Natural killer cell (primary cell): Measurements from ENCODE around the gene FSD2. TPM values are rescaled to one million over a fixed set of nuclear protein-coding genes. Genes with fewer than 3 reads are reported as not detected.

Experiments used
- ATAC-seq, 3 donors: fragments of 150-1000 bp in 2 of 3; fragments of 200-7000 bp in 1 of 3; cut with Tn5 transposase; 1 replicate in 1 of 3; 2 replicates in 2 of 3; pipeline ENCODE4 v1.10.0; 2021; ENCODE audit warnings: mild to moderate bottlenecking in 2 of 3, moderate library complexity in 2 of 3
- DNase-seq, 2 donors: peaks; one replicate each; pipeline versions ENCODE4 v3.0.0 to v3.0.0-alpha.2; 2013 to 2021; ENCODE audit warnings: mixed read lengths in 1 of 2
- H3K27ac ChIP-seq: one replicate; pipeline ENCODE4 v1.5.1; 2013; ENCODE audit warnings: mild to moderate bottlenecking, low read length
- H3K27me3 ChIP-seq: one replicate; pipeline ENCODE4 v1.6.1; 2013; ENCODE audit warnings: low read length; ENCODE audit not compliant: control insufficient read depth, insufficient read depth
- H3K36me3 ChIP-seq: one replicate; pipeline ENCODE4 v1.6.1; 2013; ENCODE audit warnings: low read length; ENCODE audit not compliant: control insufficient read depth, insufficient read depth
- H3K4me1 ChIP-seq: one replicate; pipeline ENCODE4 v1.6.1; 2013; ENCODE audit warnings: low read length; ENCODE audit not compliant: control insufficient read depth, insufficient read depth
- H3K4me3 ChIP-seq: one replicate; pipeline ENCODE4 v1.5.1; 2013; ENCODE audit warnings: low read length
- H3K9me3 ChIP-seq: one replicate; pipeline ENCODE4 v1.6.1; 2013; ENCODE audit warnings: low read length; ENCODE audit not compliant: control insufficient read depth, insufficient read depth
- H3K27ac Mint-ChIP-seq, 2 donors: one replicate each; pipeline ENCODE4 v1.8.0; 2022; ENCODE audit warnings: mild to moderate bottlenecking in 2 of 2, mixed read lengths in 2 of 2, moderate library complexity in 1 of 2
- H3K27me3 Mint-ChIP-seq, 2 donors: one replicate each; pipeline ENCODE4 v1.8.0; 2022; ENCODE audit warnings: low read depth in 2 of 2, mixed read lengths in 2 of 2
- H3K36me3 Mint-ChIP-seq: one replicate; pipeline ENCODE4 v1.8.0; 2022; ENCODE audit warnings: mixed read lengths
- H3K4me1 Mint-ChIP-seq, 2 donors: one replicate each; pipeline ENCODE4 v1.8.0; 2022; ENCODE audit warnings: mixed read lengths in 2 of 2
- H3K4me3 Mint-ChIP-seq: one replicate; pipeline ENCODE4 v1.8.0; 2022; ENCODE audit warnings: mild to moderate bottlenecking, moderate library complexity, mixed read lengths
- H3K9me3 Mint-ChIP-seq, 2 donors: one replicate each; pipeline ENCODE4 v1.8.0; 2022; ENCODE audit warnings: mixed read lengths in 2 of 2
- CTCF ChIP-seq: fragments of 200-600 bp; IDR thresholded peaks from one replicate; pipeline ENCODE4 v1.8.0; 2022; ENCODE audit warnings: antibody characterized with exemption
- WGBS: methylation state at CpG from one replicate; pipeline ENCODE4 v1.1.7; 2013; ENCODE audit warnings: missing lambda C conversion rate; ENCODE audit not compliant: insufficient coverage; 5-methylcytosine and 5-hydroxymethylcytosine counted together
- intact Hi-C: fragments of 100-400 bp; cut with micrococcal nuclease; formaldehyde crosslinking; loops from one replicate; pipeline ENCODE4 v1.14.2; 2022
- total RNA-seq, 4 donors: library from RNA; stranded (reverse); fragments of 120-200 nt in 1 of 4; gene quantifications; one replicate each; pipeline versions ENCODE4 v1.2.3 to v1.2.4, GENCODE V29; 2013 to 2022

FSD2 gene
- total RNA-seq, 3 donors from 2014 or later (not counting 1 experiment from before 2014, with no cell fraction given) = not detected

GRCh38 chr15:82810061-82810889 lies 4.4 kb upstream of the FSD2 start:
- Histone ChIP-seq H3K4me3 (peak overlapping the region; percentile 66), H3K27ac (peak overlapping the region; percentile 95), H3K9me3 (no peaks in the 10 kb centered on the region), H3K27me3 (no peaks in the 10 kb centered on the region), H3K4me1 (peaks cover 20% of the 10 kb centered on the region), H3K36me3 (peaks cover 16% of the 10 kb centered on the region)
- Mint-ChIP-seq H3K36me3 (peaks cover 11% of the 10 kb centered on the region), H3K9me3 (no peaks in the 10 kb centered on the region), H3K27ac (peak overlapping the region; percentile 93 to 99), H3K4me1 (peaks cover 46 to 49% of the 10 kb centered on the region in 2 donors), H3K4me3 (peak overlapping the region; percentile 100), H3K27me3 (no peaks in the 10 kb centered on the region)
- WGBS = under 1% methylated on average over 81 of the region's 81 CpGs
- intact Hi-C loops = loop anchor here (2.0 to 10.0 kb wide), 2 partner anchors 17 to 255 kb away; partner anchors contain the start of gene BTBD1
- no peak for TF ChIP-seq CTCF
- peak; percentile 44 to 62 for DNase-seq
- ATAC-seq = peak; percentile 2 to 11 (median 5)

GRCh38 chr15:82809308-82810060 lies 3.6 kb upstream of the FSD2 start, which contains the start of gene WHAMM:
Gene WHAMM, plus strand, starts transcription at chr15:82809628. Its CDS starts 99 bp downstream, at chr15:82809727.
- H3K36me3 Mint-ChIP-seq = peaks cover 9% of the 10 kb centered on the region
- peak within 1 kb of the TSS; percentile 100 for H3K4me3 Mint-ChIP-seq
- intact Hi-C loops = loop anchor here (1.0 to 10.0 kb wide), 4 partner anchors 17 to 255 kb away; partner anchors contain the start of genes BTBD1 and C15orf40
- DNase-seq (peak; percentile 95 to 97), ATAC-seq (peak; percentile 88 to 97 (median 92))
- Histone ChIP-seq H3K36me3 (peaks cover 13% of the 10 kb centered on the region), H3K4me3 (peak within 1 kb of the TSS; percentile 66), H3K4me1 (peaks cover 20% of the 10 kb centered on the region), H3K9me3 (no peaks in the 10 kb centered on the region), H3K27me3 (no peaks in the 10 kb centered on the region), H3K27ac (peak within 1 kb of the TSS; percentile 95)
- WGBS = under 1% methylated on average over 67 of the region's 67 CpGs
- no peaks in the 10 kb centered on the region for H3K9me3 Mint-ChIP-seq
- H3K4me1 Mint-ChIP-seq = peaks cover 44% of the 10 kb centered on the region in 2 donors
- no peaks in the 10 kb centered on the region for H3K27me3 Mint-ChIP-seq
- TF ChIP-seq CTCF = no peak
- peak within 1 kb of the TSS; percentile 93 to 99 for H3K27ac Mint-ChIP-seq

- no peak for TF ChIP-seq CTCF
- no peak for ATAC-seq
- no peak overlapping the region for H3K4me3 ChIP-seq
- H3K27ac Mint-ChIP-seq = peak overlapping the region; percentile 93 to 99
- H3K4me1 ChIP-seq = peaks cover 20% of the 10 kb centered on the region
- H3K27ac ChIP-seq = peak overlapping the region; percentile 95
- no peak for DNase-seq
- H3K27me3 Mint-ChIP-seq = no peaks in the 10 kb centered on the region
- H3K9me3 Mint-ChIP-seq = no peaks in the 10 kb centered on the region
- H3K4me1 Mint-ChIP-seq = peaks cover 38 to 44% of the 10 kb centered on the region in 2 donors
- H3K36me3 Mint-ChIP-seq = peaks cover 9% of the 10 kb centered on the region
- no peaks in the 10 kb centered on the region for H3K27me3 ChIP-seq
- H3K36me3 ChIP-seq = peaks cover 7% of the 10 kb centered on the region
- 87% methylated on average over 9 of the region's 9 CpGs for WGBS
- H3K9me3 ChIP-seq = no peaks in the 10 kb centered on the region
- peak overlapping the region; percentile 19 for H3K4me3 Mint-ChIP-seq
- intact Hi-C loops = loop anchor here (1.0 to 5.0 kb wide), 2 partner anchors 58 to 204 kb away; partner anchors contain the start of gene C15orf40
These were observed 2.8 kb upstream of the FSD2 start for GRCh38 chr15:82808634-82809041.
